IPS DF 6.9 (cell line): ENCODE measurements around the gene ZCCHC14.
"Not testable (repeated sequence)": the region's sequence is repeated elsewhere in the genome, so short reads cannot be mapped to it uniquely, and the experiment has no call there.

Experiments
- DNase-seq: peaks from one replicate; pipeline ENCODE4 v3.0.0-alpha.2; 2013; ENCODE audit warnings: low read depth, low spot score
- H3K27ac ChIP-seq: one replicate; pipeline ENCODE4 v1.5.1; 2013; ENCODE audit warnings: low read length, control low read depth
- H3K27me3 ChIP-seq: 2 replicates; pipeline ENCODE4 v1.6.1; 2013; ENCODE audit warnings: mild to moderate bottlenecking, low read length; ENCODE audit not compliant: control insufficient read depth, insufficient read depth
- H3K36me3 ChIP-seq: 2 replicates; pipeline ENCODE4 v1.6.1; 2013; ENCODE audit warnings: low read length; ENCODE audit not compliant: control insufficient read depth, insufficient read depth
- H3K4me1 ChIP-seq: 2 replicates; pipeline ENCODE4 v1.6.1; 2013; ENCODE audit warnings: low read length; ENCODE audit not compliant: control insufficient read depth, insufficient read depth
- H3K4me3 ChIP-seq: 2 replicates; pipeline ENCODE4 v1.5.1; 2013; ENCODE audit warnings: mild to moderate bottlenecking, low read length
- H3K9me3 ChIP-seq: 2 replicates; pipeline ENCODE4 v1.6.1; 2013; ENCODE audit warnings: low read length, inconsistent platforms; ENCODE audit not compliant: control insufficient read depth, insufficient read depth
- WGBS: extraction: QIAGEN DNeasy Blood & Tissue Kit; methylation state at CpG from one replicate; pipeline ENCODE4 v1.1.7; 2013; ENCODE audit warnings: mixed read lengths, missing lambda C conversion rate; ENCODE audit not compliant: insufficient read length, insufficient coverage; 5-methylcytosine and 5-hydroxymethylcytosine counted together

Gene ZCCHC14

GRCh38 chr16:87369796-87370719, 122.8 kb downstream of the ZCCHC14 start:
- Histone ChIP-seq H3K27ac (no peak overlapping the region), H3K27me3 (no peaks in the 10 kb centered on the region), H3K4me3 (no peak overlapping the region), H3K9me3 (no peaks in the 10 kb centered on the region), H3K4me1 (no peaks in the 10 kb centered on the region; the same call in 1 of the 2 replicates), H3K36me3 (no peaks in the 10 kb centered on the region)
- WGBS = no CpG with 5 or more reads among the region's 16 CpGs
- DNase-seq = no peak

- no peak overlapping the region for H3K27ac ChIP-seq
- DNase-seq = no peak
- H3K9me3 ChIP-seq = no peaks in the 10 kb centered on the region
- no peaks in the 10 kb centered on the region for H3K36me3 ChIP-seq
- H3K4me1 ChIP-seq = no peaks in the 10 kb centered on the region; the same call in 1 of the 2 replicates
- WGBS = no CpG with 5 or more reads among the region's 14 CpGs
- no peak overlapping the region for H3K4me3 ChIP-seq
- H3K27me3 ChIP-seq = no peaks in the 10 kb centered on the region
Observed at GRCh38 chr16:87369117-87369765, 123.6 kb downstream of the ZCCHC14 start.

- Histone ChIP-seq H3K36me3 (no peaks in the 10 kb centered on the region), H3K27ac (no peak overlapping the region), H3K4me1 (no peaks in the 10 kb centered on the region; the same call in 1 of the 2 replicates), H3K9me3 (no peaks in the 10 kb centered on the region), H3K27me3 (no peaks in the 10 kb centered on the region), H3K4me3 (no peak overlapping the region)
- no peak for DNase-seq
- no CpG with 5 or more reads among the region's 5 CpGs for WGBS
Observed at GRCh38 chr16:87368029-87368770, 124.6 kb downstream of the ZCCHC14 start.

GRCh38 chr16:87367529-87367928, 125.3 kb downstream of the ZCCHC14 start:
- Histone ChIP-seq H3K27me3 (no peaks in the 10 kb centered on the region), H3K4me1 (no peaks in the 10 kb centered on the region; the same call in 1 of the 2 replicates), H3K9me3 (no peaks in the 10 kb centered on the region), H3K36me3 (no peaks in the 10 kb centered on the region), H3K27ac (no peak overlapping the region), H3K4me3 (no peak overlapping the region)
- no peak for DNase-seq
- WGBS = no CpG with 5 or more reads among the region's 9 CpGs

GRCh38 chr16:87366930-87367329, 125.9 kb downstream of the ZCCHC14 start:
- no peaks in the 10 kb centered on the region for H3K27me3 ChIP-seq
- no peaks in the 10 kb centered on the region for H3K36me3 ChIP-seq
- H3K27ac ChIP-seq = no peak overlapping the region
- DNase-seq = no peak
- H3K9me3 ChIP-seq = no peaks in the 10 kb centered on the region
- no CpG with 5 or more reads among the region's 1 CpG for WGBS
- no peak overlapping the region for H3K4me3 ChIP-seq
- H3K4me1 ChIP-seq = no peaks in the 10 kb centered on the region; the same call in 1 of the 2 replicates

- no peak for DNase-seq
- Histone ChIP-seq H3K36me3 (no peaks in the 10 kb centered on the region), H3K27ac (no peak overlapping the region), H3K4me1 (no peaks in the 10 kb centered on the region; the same call in 1 of the 2 replicates), H3K9me3 (no peaks in the 10 kb centered on the region), H3K27me3 (no peaks in the 10 kb centered on the region), H3K4me3 (no peak overlapping the region)
- WGBS = no CpG with 5 or more reads among the region's 4 CpGs
Observed at GRCh38 chr16:87366288-87366687, 126.5 kb downstream of the ZCCHC14 start.

- 100% methylated on average over 2 of the region's 13 CpGs for WGBS
- DNase-seq = no peak
- no peaks in the 10 kb centered on the region for H3K36me3 ChIP-seq
- H3K9me3 ChIP-seq = no peaks in the 10 kb centered on the region
- H3K27me3 ChIP-seq = no peaks in the 10 kb centered on the region
- H3K4me1 ChIP-seq = no peaks in the 10 kb centered on the region; the same call in 1 of the 2 replicates
- H3K4me3 ChIP-seq = no peak overlapping the region
- no peak overlapping the region for H3K27ac ChIP-seq
Observed at GRCh38 chr16:87365021-87365713, 127.7 kb downstream of the ZCCHC14 start.

- no peak overlapping the region for H3K27ac ChIP-seq
Observed at GRCh38 chr16:87363771-87364455, 128.9 kb downstream of the ZCCHC14 start.

GRCh38 chr16:87362828-87363559, 129.8 kb downstream of the ZCCHC14 start:
- not testable (repeated sequence) for H3K4me3 ChIP-seq, H3K9me3 ChIP-seq, H3K4me1 ChIP-seq, H3K27ac ChIP-seq, H3K36me3 ChIP-seq, H3K27me3 ChIP-seq, DNase-seq
- WGBS = no CpG with 5 or more reads among the region's 13 CpGs

More at GRCh38 chr16:87363771-87364455, 128.9 kb downstream of the ZCCHC14 start:
- Histone ChIP-seq H3K27me3 (no peaks in the 10 kb centered on the region), H3K9me3 (no peaks in the 10 kb centered on the region), H3K4me3 (no peak overlapping the region), H3K4me1 (no peaks in the 10 kb centered on the region; the same call in 1 of the 2 replicates), H3K36me3 (0 out of 2 replicates have a peak, but pooled peaks cover under 1% of the 10 kb centered on the region)
- DNase-seq = no peak
- WGBS = no CpG with 5 or more reads among the region's 17 CpGs
